A549 (cell line): ENCODE data around the gene TEX55.

ENCODE experiments used
- CTCF ChIP-seq: fragments of >200 bp; sonication (Bioruptor Twin); formaldehyde crosslinking; IDR thresholded peaks from 3 replicates; pipeline ENCODE4 v1.5.1; 2016
- HMGXB4 ChIP-seq: fragments of 250-450 bp; sonication (Bioruptor Pico); IDR thresholded peaks from 2 replicates; pipeline ENCODE4 v1.5.0; 2021; ENCODE audit warnings: mild to moderate bottlenecking, moderate library complexity, borderline replicate concordance
- MAZ ChIP-seq: fragments of 150-350 bp; IDR thresholded peaks from 2 replicates; pipeline ENCODE4 v1.6.1; 2014; ENCODE audit warnings: antibody characterized with exemption, low read depth, low read length, borderline replicate concordance
- POLR2A ChIP-seq: IDR thresholded peaks from 2 replicates; pipeline ENCODE4 v1.6.1; 2012; ENCODE audit warnings: mild to moderate bottlenecking, low read length

GRCh38 chr3:119098003-119098402 lies 48.0 kb upstream of the TEX55 start:
- TF ChIP-seq POLR2A (no peak), CTCF (no peak), HMGXB4 (CRISPR knock-in tag) (no peak), MAZ (no peak)
